Brain microvascular endothelial cell (primary cell): ENCODE results near the gene MR1.
"Not testable (repeated sequence)": the region's sequence is repeated elsewhere in the genome, so short reads cannot be mapped to it uniquely, and the experiment has no call there.

Experiments used
- DNase-seq: peaks from one replicate; pipeline ENCODE4 v3.0.0-alpha.2; 2020
- H3K27ac ChIP-seq: fragments of 250-450 bp; sonication (Bioruptor Pico); 2 replicates; pipeline ENCODE4 v1.5.1; 2020; ENCODE audit warnings: mild to moderate bottlenecking, moderate library complexity
- H3K27me3 ChIP-seq: fragments of 250-450 bp; sonication (Bioruptor Pico); replicated peaks from 2 replicates; pipeline ENCODE4 v1.5.1; 2020; ENCODE audit warnings: mild to moderate bottlenecking
- H3K36me3 ChIP-seq: fragments of 250-450 bp; sonication (Bioruptor Pico); replicated peaks from 2 replicates; pipeline ENCODE4 v1.5.1; 2020; ENCODE audit warnings: mild to moderate bottlenecking
- H3K4me3 ChIP-seq: 2 replicates; pipeline ENCODE4 v1.5.1; 2011; ENCODE audit warnings: low read depth, mild to moderate bottlenecking, control low read depth, low read length, moderate library complexity
- CTCF ChIP-seq: IDR thresholded peaks from 2 replicates; pipeline ENCODE4 v1.5.1; 2011; ENCODE audit warnings: low read depth, mild to moderate bottlenecking, moderate library complexity, low read length, control low read depth, inconsistent platforms; ENCODE audit errors: missing control alignments
- in situ Hi-C: cut with HindIII; loops from 2 replicates; pipeline ENCODE4 v1.10.0; 2017; ENCODE audit warnings: low sequenced_read_pairs, low pct_ligation_motif_present

MR1 gene

GRCh38 chr1:181057079-181057478 is 23.3 kb downstream of the MR1 start:
- TF ChIP-seq CTCF = no peak
- Histone ChIP-seq H3K36me3 (no peaks in the 10 kb centered on the region), H3K4me3 (no peak overlapping the region), H3K27me3 (no peaks in the 10 kb centered on the region), H3K27ac (no peak overlapping the region)
- no peak for DNase-seq
- in situ Hi-C loops = no loop called here

- in situ Hi-C loops = no loop called here
- H3K36me3 ChIP-seq = no peaks in the 10 kb centered on the region
- H3K4me3 ChIP-seq = no peak overlapping the region
- H3K27me3 ChIP-seq = no peaks in the 10 kb centered on the region
- no peak for DNase-seq
- TF ChIP-seq CTCF = no peak
- no peak overlapping the region for H3K27ac ChIP-seq
These were observed 25.7 kb downstream of the MR1 start for GRCh38 chr1:181059435-181059834.

GRCh38 chr1:181060066-181060465 is 26.3 kb downstream of the MR1 start:
- H3K36me3 ChIP-seq = no peaks in the 10 kb centered on the region
- H3K27me3 ChIP-seq = no peaks in the 10 kb centered on the region
- no peak overlapping the region for H3K27ac ChIP-seq
- in situ Hi-C loops = no loop called here
- DNase-seq = no peak
- TF ChIP-seq CTCF = no peak
- H3K4me3 ChIP-seq = no peak overlapping the region

GRCh38 chr1:181060947-181061346 is 27.2 kb downstream of the MR1 start:
- H3K27ac ChIP-seq, H3K4me3 ChIP-seq, in situ Hi-C loops, DNase-seq, H3K27me3 ChIP-seq, H3K36me3 ChIP-seq: not testable (repeated sequence)

- Histone ChIP-seq H3K27me3 (no peaks in the 10 kb centered on the region), H3K4me3 (no peak overlapping the region), H3K36me3 (no peaks in the 10 kb centered on the region), H3K27ac (no peak overlapping the region)
- no peak for TF ChIP-seq CTCF
- DNase-seq = no peak
- in situ Hi-C loops = no loop called here
These were observed 27.7 kb downstream of the MR1 start for GRCh38 chr1:181061487-181061886.

- in situ Hi-C loops = no loop called here
- no peak overlapping the region for H3K27ac ChIP-seq
These were observed 28.4 kb downstream of the MR1 start for GRCh38 chr1:181061891-181062835.

More at GRCh38 chr1:181061891-181062835, 28.4 kb downstream of the MR1 start:
- DNase-seq = no peak
- H3K36me3 ChIP-seq = no peaks in the 10 kb centered on the region
- H3K27me3 ChIP-seq = no peaks in the 10 kb centered on the region
- H3K4me3 ChIP-seq = no peak overlapping the region
- no peak for TF ChIP-seq CTCF
